Keratinocyte (primary cell): Measurements from ENCODE around the gene TIMM8B.

Experiments
- CTCF ChIP-seq, 3 experiments: IDR thresholded peaks in 1 of 3; conservative IDR thresholded peaks in 1 of 3; optimal IDR thresholded peaks in 1 of 3; 2 replicates in 2 of 3; 3 replicates in 1 of 3; pipeline versions ENCODE3 to v1.5.1; 2011; ENCODE audit warnings: low read length in 3 of 3, mild to moderate bottlenecking in 3 of 3, moderate library complexity in 2 of 3, control low read depth in 1 of 3, inconsistent platforms in 1 of 3; ENCODE audit not compliant: insufficient read depth in 2 of 3; ENCODE audit errors: extremely low read depth in 1 of 3
- EZH2 ChIP-seq: IDR thresholded peaks from one replicate; pipeline ENCODE4 v1.6.1; 2012; ENCODE audit warnings: inconsistent platforms, mild to moderate bottlenecking, low read length, moderate library complexity

- no peak for TF ChIP-seq CTCF (optimal IDR thresholded peaks at IDR 0.05 in 1 of 3, IDR thresholded peaks at IDR 0.05 in 1 of 3, conservative IDR thresholded peaks at IDR 0.05 in 1 of 3; ENCODE audit: extremely low read depth in 1 of 3, insufficient read depth in 2 of 3, low read length in 3 of 3)
- no peak for TF ChIP-seq EZH2
Measured at GRCh38 chr11:112085822-112086421, 634 bp downstream of the TIMM8B start.
